Measurements from ENCODE around the gene FBF1. TPM values are rescaled to one million over a fixed set of nuclear protein-coding genes. Genes with fewer than 3 reads are reported as not detected.

The FBF1 gene
- total RNA-seq, 1 donor from 2014 or later, result 110 TPM

DNA sequence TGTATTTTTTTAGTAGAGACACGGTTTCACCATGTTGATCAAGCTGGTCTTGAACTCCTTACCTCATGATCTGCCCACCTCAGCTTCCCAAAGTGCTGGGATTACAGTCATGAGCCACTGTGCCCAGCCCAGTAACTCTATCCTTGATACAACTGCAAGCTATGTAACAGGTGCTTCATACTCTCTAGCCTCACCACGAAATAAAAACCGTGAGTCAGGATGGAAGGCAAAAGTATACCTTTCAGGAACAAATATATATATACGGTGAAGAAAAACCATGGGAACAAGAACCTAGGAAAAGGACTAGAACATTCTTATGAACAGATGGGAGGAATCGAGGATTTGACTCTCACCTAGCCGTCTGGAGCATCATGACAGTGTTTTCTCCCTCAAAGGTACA, 9.6 kb upstream of the FBF1 start:
- no peaks in the 10 kb centered on the region for H3K27me3 Mint-ChIP-seq (ENCODE audit: unreplicated experiment)
- H3K36me3 Mint-ChIP-seq (ENCODE audit: unreplicated experiment), result no peaks in the 10 kb centered on the region
- peaks cover 1% of the 10 kb centered on the region for H3K9me3 Mint-ChIP-seq (ENCODE audit: unreplicated experiment)
- H3K4me1 Mint-ChIP-seq (ENCODE audit: low read depth, unreplicated experiment), result no peaks in the 10 kb centered on the region
- no peak overlapping the region for H3K4me3 Mint-ChIP-seq (ENCODE audit: unreplicated experiment)
- no peak for DNase-seq
- no peak overlapping the region for H3K27ac Mint-ChIP-seq (ENCODE audit: unreplicated experiment)
- TF ChIP-seq, protein P1, sequence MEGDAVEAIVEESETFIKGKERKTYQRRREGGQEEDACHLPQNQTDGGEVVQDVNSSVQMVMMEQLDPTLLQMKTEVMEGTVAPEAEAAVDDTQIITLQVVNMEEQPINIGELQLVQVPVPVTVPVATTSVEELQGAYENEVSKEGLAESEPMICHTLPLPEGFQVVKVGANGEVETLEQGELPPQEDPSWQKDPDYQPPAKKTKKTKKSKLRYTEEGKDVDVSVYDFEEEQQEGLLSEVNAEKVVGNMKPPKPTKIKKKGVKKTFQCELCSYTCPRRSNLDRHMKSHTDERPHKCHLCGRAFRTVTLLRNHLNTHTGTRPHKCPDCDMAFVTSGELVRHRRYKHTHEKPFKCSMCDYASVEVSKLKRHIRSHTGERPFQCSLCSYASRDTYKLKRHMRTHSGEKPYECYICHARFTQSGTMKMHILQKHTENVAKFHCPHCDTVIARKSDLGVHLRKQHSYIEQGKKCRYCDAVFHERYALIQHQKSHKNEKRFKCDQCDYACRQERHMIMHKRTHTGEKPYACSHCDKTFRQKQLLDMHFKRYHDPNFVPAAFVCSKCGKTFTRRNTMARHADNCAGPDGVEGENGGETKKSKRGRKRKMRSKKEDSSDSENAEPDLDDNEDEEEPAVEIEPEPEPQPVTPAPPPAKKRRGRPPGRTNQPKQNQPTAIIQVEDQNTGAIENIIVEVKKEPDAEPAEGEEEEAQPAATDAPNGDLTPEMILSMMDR (IDR thresholded peaks at IDR 0.05; ENCODE audit: partially characterized antibody, unreplicated experiment), result no peak

GRCh38 chr17:75945211-75945610, 4.4 kb upstream of the FBF1 start:
- peaks cover 6% of the 10 kb centered on the region for H3K4me1 Mint-ChIP-seq (ENCODE audit: low read depth, unreplicated experiment)
- no peaks in the 10 kb centered on the region for H3K36me3 Mint-ChIP-seq (ENCODE audit: unreplicated experiment)
- no peak overlapping the region for H3K27ac Mint-ChIP-seq (ENCODE audit: unreplicated experiment)
- TF ChIP-seq, protein P1 (IDR thresholded peaks at IDR 0.05; ENCODE audit: partially characterized antibody, unreplicated experiment), result no peak
- DNase-seq, result no peak
- peaks cover 4% of the 10 kb centered on the region for H3K9me3 Mint-ChIP-seq (ENCODE audit: unreplicated experiment)
- no peaks in the 10 kb centered on the region for H3K27me3 Mint-ChIP-seq (ENCODE audit: unreplicated experiment)
- no peak overlapping the region for H3K4me3 Mint-ChIP-seq (ENCODE audit: unreplicated experiment)

DNA sequence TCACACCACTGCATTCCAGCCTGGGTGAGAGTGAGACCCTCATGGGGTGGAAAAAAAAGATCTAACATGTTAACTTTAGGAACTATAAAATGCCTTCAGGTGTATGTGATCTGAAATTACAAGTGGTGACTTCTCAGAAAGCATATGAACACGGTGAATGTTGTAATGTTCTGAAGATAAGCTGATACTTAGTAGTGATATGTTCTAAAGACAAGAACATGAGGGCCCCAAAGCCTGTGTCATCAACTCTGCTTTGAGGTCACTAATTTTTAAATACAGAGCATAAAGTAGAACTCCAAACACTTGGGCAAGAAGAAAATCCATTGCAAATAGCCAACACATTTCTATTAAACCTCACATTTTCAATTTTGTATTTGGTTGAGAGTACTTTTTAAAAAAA, 2.6 kb upstream of the FBF1 start:
- TF ChIP-seq, protein P1 (IDR thresholded peaks at IDR 0.05; ENCODE audit: partially characterized antibody, unreplicated experiment), result no peak
- H3K27me3 Mint-ChIP-seq (ENCODE audit: unreplicated experiment), result no peaks in the 10 kb centered on the region
- DNase-seq, result no peak
- H3K27ac Mint-ChIP-seq (ENCODE audit: unreplicated experiment), result no peak overlapping the region
- H3K36me3 Mint-ChIP-seq (ENCODE audit: unreplicated experiment), result no peaks in the 10 kb centered on the region
- peaks cover 5% of the 10 kb centered on the region for H3K9me3 Mint-ChIP-seq (ENCODE audit: unreplicated experiment)
- H3K4me1 Mint-ChIP-seq (ENCODE audit: low read depth, unreplicated experiment), result peaks cover 6% of the 10 kb centered on the region
- no peak overlapping the region for H3K4me3 Mint-ChIP-seq (ENCODE audit: unreplicated experiment)

DNA sequence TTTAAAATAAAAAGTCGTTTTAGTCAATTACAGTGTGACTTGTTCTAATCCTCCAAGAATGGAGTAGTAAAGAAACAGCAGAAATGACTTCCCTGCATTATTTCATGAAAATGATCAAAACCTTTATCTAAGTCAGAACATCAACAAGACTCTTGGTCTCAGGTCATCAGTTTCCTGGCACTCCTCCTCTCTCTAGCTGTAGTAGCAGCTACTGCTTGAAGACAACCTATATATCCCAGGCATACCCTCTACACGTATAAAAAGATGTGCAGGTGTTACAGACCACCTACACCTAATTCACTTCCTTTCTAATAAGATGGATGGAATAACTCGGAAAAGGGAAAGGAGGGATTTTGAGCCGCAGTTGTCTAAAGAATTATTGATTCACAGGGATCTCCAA, 1.6 kb upstream of the FBF1 start:
- DNase-seq, result no peak
- peaks cover 8% of the 10 kb centered on the region for H3K9me3 Mint-ChIP-seq (ENCODE audit: unreplicated experiment)
- peaks cover 6% of the 10 kb centered on the region for H3K4me1 Mint-ChIP-seq (ENCODE audit: low read depth, unreplicated experiment)
- H3K27ac Mint-ChIP-seq (ENCODE audit: unreplicated experiment), result no peak overlapping the region
- no peaks in the 10 kb centered on the region for H3K27me3 Mint-ChIP-seq (ENCODE audit: unreplicated experiment)
- no peak overlapping the region for H3K4me3 Mint-ChIP-seq (ENCODE audit: unreplicated experiment)
- no peaks in the 10 kb centered on the region for H3K36me3 Mint-ChIP-seq (ENCODE audit: unreplicated experiment)
- TF ChIP-seq, protein P1 (IDR thresholded peaks at IDR 0.05; ENCODE audit: partially characterized antibody, unreplicated experiment), result no peak

GRCh38 chr17:75941442-75941819, 589 bp upstream of the FBF1 start:
- H3K27ac Mint-ChIP-seq (ENCODE audit: unreplicated experiment), result no peak overlapping the region
- H3K4me1 Mint-ChIP-seq (ENCODE audit: low read depth, unreplicated experiment), result peaks cover 6% of the 10 kb centered on the region
- peaks cover 8% of the 10 kb centered on the region for H3K9me3 Mint-ChIP-seq (ENCODE audit: unreplicated experiment)
- no peaks in the 10 kb centered on the region for H3K27me3 Mint-ChIP-seq (ENCODE audit: unreplicated experiment)
- TF ChIP-seq, protein P1 (IDR thresholded peaks at IDR 0.05; ENCODE audit: partially characterized antibody, unreplicated experiment), result no peak
- peak overlapping the region; percentile 81 for H3K4me3 Mint-ChIP-seq (ENCODE audit: unreplicated experiment)
- no peak for DNase-seq
- H3K36me3 Mint-ChIP-seq (ENCODE audit: unreplicated experiment), result no peaks in the 10 kb centered on the region

Data from glutamatergic neuron (in vitro differentiated cells).